T-helper 17 cell (primary cell): ENCODE results near the gene SLC22A5. TPM values are rescaled to one million over a fixed set of nuclear protein-coding genes. Genes with fewer than 3 reads are reported as not detected.
"Not testable (repeated sequence)": the region's sequence is repeated elsewhere in the genome, so short reads cannot be mapped to it uniquely, and the experiment has no call there.

Source experiments
- ATAC-seq: fragments of 150-1000 bp; cut with Tn5 transposase; 2 replicates; pipeline ENCODE4 v1.10.0; 2021; ENCODE audit warnings: mild to moderate bottlenecking, moderate library complexity
- DNase-seq, 3 donors: peaks; one replicate each; pipeline versions ENCODE4 v3.0.0 to v3.0.0-alpha.2; 2020 to 2021
- H3K9me3 ChIP-seq: one replicate; pipeline ENCODE4 v1.7.0; 2013; ENCODE audit warnings: low read length, mild to moderate bottlenecking; ENCODE audit not compliant: control insufficient read depth, poor library complexity, severe bottlenecking
- H3K27ac Mint-ChIP-seq: one replicate; pipeline ENCODE4 v1.8.0; 2022; ENCODE audit warnings: mild to moderate bottlenecking, moderate library complexity, mixed read lengths
- H3K27me3 Mint-ChIP-seq: one replicate; pipeline ENCODE4 v1.8.0; 2022; ENCODE audit warnings: mixed read lengths
- H3K36me3 Mint-ChIP-seq: one replicate; pipeline ENCODE4 v1.8.0; 2022; ENCODE audit warnings: low read depth, mixed read lengths
- H3K4me1 Mint-ChIP-seq: one replicate; pipeline ENCODE4 v1.8.0; 2022; ENCODE audit warnings: mild to moderate bottlenecking, mixed read lengths
- H3K4me3 Mint-ChIP-seq: one replicate; pipeline ENCODE4 v1.8.0; 2022; ENCODE audit warnings: mild to moderate bottlenecking, moderate library complexity, mixed read lengths
- total RNA-seq, 4 donors: library from RNA in 2 of 4; stranded (reverse) in 2 of 4; gene quantifications; one replicate each; pipeline ENCODE4 v1.2.3 and lab custom pipeline; 2022 to 2026

SLC22A5 gene
- total RNA-seq, 2 donors from 2014 or later: 3.4 to 3.7 TPM

DNA sequence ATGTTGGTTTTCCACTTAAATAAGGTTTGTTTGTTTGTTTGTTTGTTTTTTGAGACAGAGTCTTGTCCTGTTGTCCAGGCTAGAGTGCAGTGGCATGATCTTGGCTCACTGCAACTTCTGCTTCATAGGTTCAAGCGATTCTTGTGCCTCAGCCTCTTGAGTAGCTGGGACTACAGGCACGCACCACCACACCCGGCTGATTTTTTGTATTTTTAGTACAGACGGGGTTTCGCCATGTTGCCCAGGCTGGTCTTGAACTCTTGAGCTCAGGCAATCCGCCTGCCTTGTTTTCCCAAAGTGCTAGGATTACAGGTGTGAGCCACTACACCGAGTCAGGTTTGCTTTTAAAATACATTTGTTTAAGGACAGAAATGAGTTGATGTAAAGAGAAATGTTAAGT lies 46.0 kb downstream of the SLC22A5 start:
- Mint-ChIP-seq H3K27ac (peak overlapping the region; percentile 99), H3K4me1 (peaks cover 68% of the 10 kb centered on the region)
- not testable (repeated sequence) for H3K4me3 Mint-ChIP-seq, H3K36me3 Mint-ChIP-seq, DNase-seq, H3K9me3 ChIP-seq, ATAC-seq, H3K27me3 Mint-ChIP-seq

GRCh38 chr5:132416306-132417009 lies 46.9 kb downstream of the SLC22A5 start:
- ATAC-seq: no peak
- no peaks in the 10 kb centered on the region for H3K9me3 ChIP-seq
- peak overlapping the region; percentile 99 for H3K27ac Mint-ChIP-seq
- H3K27me3 Mint-ChIP-seq: no peaks in the 10 kb centered on the region
- H3K36me3 Mint-ChIP-seq: peaks cover 8% of the 10 kb centered on the region
- H3K4me3 Mint-ChIP-seq: no peak overlapping the region
- no peak for DNase-seq
- peaks cover 74% of the 10 kb centered on the region for H3K4me1 Mint-ChIP-seq

DNA sequence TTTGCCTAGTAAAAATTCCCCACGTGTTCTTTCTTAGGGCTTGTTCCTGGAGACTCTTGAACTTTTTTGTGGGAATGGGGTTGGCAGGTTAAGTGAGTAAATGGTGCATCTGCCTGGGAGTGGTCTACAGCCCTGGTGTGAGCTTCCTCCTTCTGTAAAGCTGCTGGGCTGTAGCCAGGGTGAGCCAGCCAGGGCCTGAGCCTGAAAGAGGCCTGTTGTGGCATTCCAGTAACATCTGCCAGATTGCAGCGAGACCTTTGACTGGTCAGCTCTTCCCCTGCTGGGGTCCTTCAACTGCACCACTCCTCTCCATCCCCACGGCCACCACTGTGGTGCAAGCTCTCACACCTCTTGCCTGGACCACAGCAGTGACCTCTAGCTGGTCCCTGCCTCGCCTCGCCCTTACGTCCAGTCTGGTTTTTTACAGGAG lies 47.5 kb downstream of the SLC22A5 start:
- Mint-ChIP-seq H3K4me1 (peaks cover 74% of the 10 kb centered on the region), H3K27me3 (no peaks in the 10 kb centered on the region), H3K27ac (peak overlapping the region; percentile 99), H3K36me3 (peaks cover 7% of the 10 kb centered on the region), H3K4me3 (peak overlapping the region; percentile 76)
- no peaks in the 10 kb centered on the region for H3K9me3 ChIP-seq
- DNase-seq (no peak), ATAC-seq (no peak)

DNA sequence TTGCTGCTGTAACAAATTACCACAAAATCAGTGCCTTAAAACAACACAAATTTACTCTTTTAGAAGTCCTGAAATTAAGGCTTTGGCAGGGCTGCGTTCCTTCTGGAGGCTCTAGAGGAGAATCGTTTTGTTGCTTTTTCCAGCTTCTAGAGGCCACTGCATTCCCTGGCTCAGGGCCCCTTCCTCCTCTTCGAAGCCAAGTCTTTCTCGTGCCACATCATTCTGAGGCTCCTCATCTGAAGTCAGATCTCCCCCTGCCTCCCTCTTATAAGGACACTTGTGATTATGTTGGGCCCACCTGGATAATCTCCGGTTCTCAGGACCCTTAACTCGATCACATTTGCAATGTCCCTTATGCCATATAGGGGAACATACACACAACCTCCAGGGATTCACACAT lies 48.0 kb downstream of the SLC22A5 start:
- Mint-ChIP-seq H3K36me3 (peaks cover 7% of the 10 kb centered on the region), H3K4me3 (peak overlapping the region; percentile 76), H3K4me1 (peaks cover 73% of the 10 kb centered on the region), H3K27me3 (no peaks in the 10 kb centered on the region), H3K27ac (peak overlapping the region; percentile 99)
- no peak for ATAC-seq
- no peak for DNase-seq
- no peaks in the 10 kb centered on the region for H3K9me3 ChIP-seq

DNA sequence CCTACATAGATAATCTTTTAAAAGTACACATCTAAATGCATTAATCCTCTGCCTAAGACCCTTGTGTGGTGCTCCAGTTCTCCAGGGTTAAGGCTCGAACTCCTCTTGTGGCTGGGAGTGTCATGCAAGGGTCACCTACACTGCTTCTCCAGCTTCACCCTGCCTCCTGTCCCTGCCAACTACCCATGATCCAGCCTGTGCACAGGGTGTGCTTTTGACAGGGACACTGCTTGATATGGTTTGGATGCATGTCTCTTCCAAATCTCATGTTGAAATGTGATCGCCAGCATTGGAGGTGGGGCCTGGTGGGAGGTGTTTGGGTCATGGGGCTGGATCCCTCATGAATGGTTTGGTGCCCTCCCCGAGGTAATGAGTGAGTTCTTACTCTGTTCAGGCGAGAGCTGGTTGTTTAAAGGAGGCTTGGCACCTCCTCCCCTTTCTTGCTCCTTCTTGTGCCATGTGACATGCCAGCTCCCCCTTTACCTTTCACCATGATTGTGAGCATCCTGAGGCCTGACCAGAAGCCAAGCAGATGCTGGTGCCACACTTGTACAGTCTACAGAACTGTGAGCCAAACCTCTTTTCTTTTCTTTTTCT lies 48.5 kb downstream of the SLC22A5 start:
- no peaks in the 10 kb centered on the region for H3K9me3 ChIP-seq
- ATAC-seq: no peak

DNA sequence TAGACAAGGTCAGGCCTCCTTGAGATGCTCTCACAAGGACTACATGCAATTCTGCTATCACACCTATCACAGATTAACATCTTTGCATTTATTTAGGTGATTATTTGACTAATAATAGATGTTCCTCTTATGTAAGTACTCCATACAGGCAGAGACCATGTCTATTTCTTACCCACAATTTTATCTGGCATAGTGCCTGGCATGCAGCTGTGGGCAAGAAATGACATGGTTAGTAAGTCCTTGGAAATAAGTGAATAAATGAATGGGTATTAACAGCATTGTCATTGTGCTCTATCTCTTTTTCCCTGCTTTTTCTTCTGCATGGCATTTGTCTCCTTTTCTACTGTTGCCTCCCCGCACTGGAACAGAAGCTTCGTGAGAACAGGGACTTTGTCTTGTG lies 49.4 kb downstream of the SLC22A5 start:
- H3K9me3 ChIP-seq: no peaks in the 10 kb centered on the region
- Mint-ChIP-seq H3K27ac (peak overlapping the region; percentile 99), H3K36me3 (peaks cover 10% of the 10 kb centered on the region), H3K4me3 (peak overlapping the region; percentile 83), H3K27me3 (no peaks in the 10 kb centered on the region), H3K4me1 (peaks cover 76% of the 10 kb centered on the region)
- no peak for ATAC-seq
- DNase-seq: no peak

More for the DNA sequence above, 48.5 kb downstream of the SLC22A5 start:
- H3K27ac Mint-ChIP-seq: peak overlapping the region; percentile 99
- no peak for DNase-seq
- no peaks in the 10 kb centered on the region for H3K27me3 Mint-ChIP-seq
- peak overlapping the region; percentile 55 for H3K4me3 Mint-ChIP-seq
- H3K36me3 Mint-ChIP-seq: peaks cover 7% of the 10 kb centered on the region
- peaks cover 77% of the 10 kb centered on the region for H3K4me1 Mint-ChIP-seq

GRCh38 chr5:132419502-132420468 lies 50.3 kb downstream of the SLC22A5 start:
- Mint-ChIP-seq H3K36me3 (peaks cover 10% of the 10 kb centered on the region), H3K27me3 (no peaks in the 10 kb centered on the region), H3K27ac (peak overlapping the region; percentile 99), H3K4me3 (peak overlapping the region; percentile 83), H3K4me1 (peaks cover 78% of the 10 kb centered on the region)
- ATAC-seq (peak; percentile 70), DNase-seq (peak; percentile 47 to 56 (median 51))
- no peaks in the 10 kb centered on the region for H3K9me3 ChIP-seq

GRCh38 chr5:132420706-132421272 lies 51.3 kb downstream of the SLC22A5 start:
- peak; percentile 21 for ATAC-seq

DNA sequence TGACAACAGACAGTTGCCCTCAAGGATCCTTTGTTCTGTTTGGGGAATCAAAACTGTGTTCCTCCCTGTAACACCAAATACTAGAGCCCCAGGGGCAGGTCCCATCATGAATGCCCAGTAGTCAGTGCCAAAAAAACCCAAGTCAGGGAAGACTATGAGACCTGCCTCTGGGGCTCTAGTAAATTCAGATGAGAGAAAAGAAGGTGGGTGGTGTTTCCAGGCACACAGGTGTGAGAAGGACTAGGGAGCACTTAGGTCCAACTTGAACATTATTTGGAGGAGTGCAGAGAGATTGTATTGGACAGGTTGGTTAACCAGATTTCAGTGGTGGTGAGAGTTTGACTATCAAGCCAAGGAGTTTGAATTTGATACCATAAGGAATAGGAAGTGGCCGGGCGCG lies 52.0 kb downstream of the SLC22A5 start:
- Mint-ChIP-seq H3K4me3 (peak overlapping the region; percentile 83), H3K27ac (peak overlapping the region; percentile 99), H3K4me1 (peaks cover 86% of the 10 kb centered on the region), H3K27me3 (no peaks in the 10 kb centered on the region), H3K36me3 (peaks cover 10% of the 10 kb centered on the region)
- ATAC-seq (no peak), DNase-seq (no peak)
- no peaks in the 10 kb centered on the region for H3K9me3 ChIP-seq

More at GRCh38 chr5:132420706-132421272, 51.3 kb downstream of the SLC22A5 start:
- peak overlapping the region; percentile 99 for H3K27ac Mint-ChIP-seq
- peaks cover 10% of the 10 kb centered on the region for H3K36me3 Mint-ChIP-seq
- H3K4me3 Mint-ChIP-seq: peak overlapping the region; percentile 83
- DNase-seq: no peak
- no peaks in the 10 kb centered on the region for H3K27me3 Mint-ChIP-seq
- H3K9me3 ChIP-seq: no peaks in the 10 kb centered on the region
- H3K4me1 Mint-ChIP-seq: peaks cover 84% of the 10 kb centered on the region

DNA sequence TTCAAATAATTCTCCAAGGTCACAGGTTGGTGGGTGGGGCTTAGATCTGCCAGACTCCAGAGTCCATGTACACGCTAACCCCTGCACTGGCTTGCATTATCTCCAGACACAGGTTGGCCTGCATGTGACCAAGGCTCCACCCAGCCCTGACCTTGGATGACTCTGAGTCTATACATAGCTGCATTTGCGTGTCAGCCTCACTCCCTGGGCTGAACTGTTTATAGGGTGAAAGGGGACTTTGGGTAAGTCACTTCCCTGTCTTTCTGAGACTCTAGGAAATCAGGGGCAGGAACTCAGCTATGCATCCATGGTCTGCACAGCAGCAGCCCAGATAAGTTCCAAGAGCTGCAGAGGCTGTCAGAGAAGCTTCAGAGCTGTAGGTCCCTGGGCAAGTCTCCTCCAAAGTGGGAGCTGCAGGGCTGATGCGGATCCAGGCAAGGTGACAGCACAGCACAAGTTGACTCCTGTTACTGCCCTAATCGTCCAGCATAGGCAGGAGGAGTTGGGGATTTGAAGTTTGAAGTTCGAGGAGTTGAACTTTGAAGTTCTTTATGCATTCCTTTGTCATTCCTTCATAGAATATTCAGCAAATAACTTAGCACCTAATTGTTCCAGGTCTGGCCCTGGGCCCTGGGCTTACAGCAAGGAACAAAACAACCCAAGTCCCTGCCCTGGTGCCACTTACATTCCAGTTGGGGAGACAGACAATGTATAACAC lies 53.4 kb downstream of the SLC22A5 start:
- no peaks in the 10 kb centered on the region for H3K9me3 ChIP-seq
- Mint-ChIP-seq H3K36me3 (peaks cover 10% of the 10 kb centered on the region), H3K27ac (peak overlapping the region; percentile 99), H3K4me1 (peaks cover 87% of the 10 kb centered on the region), H3K27me3 (no peaks in the 10 kb centered on the region), H3K4me3 (peak overlapping the region; percentile 84)
- no peak for DNase-seq
- no peak for ATAC-seq

DNA sequence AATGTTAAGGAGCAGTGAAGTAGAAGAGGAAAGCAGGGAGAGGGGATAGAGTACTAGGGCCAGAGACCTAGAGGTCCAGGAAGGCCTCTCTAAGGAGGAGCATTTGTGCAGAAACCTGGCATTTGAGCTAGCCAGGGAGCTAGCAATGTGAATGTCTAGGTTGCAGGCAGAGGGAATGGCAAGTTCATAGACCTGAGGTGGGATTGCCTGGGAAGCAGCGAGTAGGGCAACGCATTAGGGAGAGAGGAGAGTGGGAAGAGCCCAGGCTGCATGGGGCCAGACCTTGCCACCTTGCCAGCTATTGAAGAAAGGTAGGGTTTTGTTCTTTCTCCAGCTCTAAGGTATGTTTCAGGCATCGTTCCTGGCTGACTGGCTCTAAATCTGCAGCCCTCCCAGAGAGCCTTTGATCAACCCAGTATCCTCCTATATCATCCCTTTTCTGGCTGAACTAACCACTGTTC lies 54.0 kb downstream of the SLC22A5 start:
- ATAC-seq: no peak
- H3K4me1 Mint-ChIP-seq: peaks cover 87% of the 10 kb centered on the region

DNA sequence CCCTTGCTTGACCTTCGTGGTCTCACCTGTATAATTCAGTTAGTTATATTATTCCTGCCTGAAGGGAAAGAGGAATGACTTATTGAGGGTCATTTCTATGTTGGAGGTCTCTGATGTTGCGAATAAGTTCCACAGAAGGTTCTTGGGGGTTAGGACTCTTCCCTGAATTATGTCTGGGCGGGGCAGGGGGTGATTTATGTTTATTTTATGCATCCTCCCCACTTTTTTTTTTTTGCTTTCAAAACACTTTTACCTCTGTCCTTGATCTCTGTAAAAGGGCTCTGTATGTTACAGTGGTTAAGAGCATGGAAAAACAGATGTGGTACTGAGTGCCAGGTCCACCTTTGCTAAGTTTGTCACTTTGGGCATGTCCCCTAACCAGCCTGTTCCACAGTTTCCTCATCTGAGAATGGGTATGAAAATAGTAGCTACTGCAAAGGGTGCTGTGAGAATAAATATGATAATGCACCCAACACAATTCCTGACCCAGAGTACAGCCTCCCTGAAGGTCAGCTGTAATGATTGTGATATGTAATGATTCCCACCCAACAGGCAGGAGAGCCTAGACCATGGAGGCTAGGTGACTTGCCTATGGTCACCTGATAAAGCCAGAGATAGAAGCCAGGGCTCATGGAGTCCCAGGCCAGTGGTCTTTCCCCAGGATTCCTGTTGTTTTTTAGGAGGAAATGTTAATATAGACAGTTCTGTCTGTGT lies 54.8 kb downstream of the SLC22A5 start:
- no peak for ATAC-seq
- peak overlapping the region; percentile 58 for H3K4me3 Mint-ChIP-seq
- no peaks in the 10 kb centered on the region for H3K27me3 Mint-ChIP-seq
- H3K36me3 Mint-ChIP-seq: peaks cover 5% of the 10 kb centered on the region
- peak overlapping the region; percentile 99 for H3K27ac Mint-ChIP-seq
- H3K9me3 ChIP-seq: no peaks in the 10 kb centered on the region
- peaks cover 87% of the 10 kb centered on the region for H3K4me1 Mint-ChIP-seq
- no peak for DNase-seq

More for the DNA sequence above, 54.0 kb downstream of the SLC22A5 start:
- peak overlapping the region; percentile 99 for H3K27ac Mint-ChIP-seq
- no peaks in the 10 kb centered on the region for H3K27me3 Mint-ChIP-seq
- H3K36me3 Mint-ChIP-seq: peaks cover 7% of the 10 kb centered on the region
- H3K4me3 Mint-ChIP-seq: peak overlapping the region; percentile 84
- DNase-seq: no peak
- H3K9me3 ChIP-seq: no peaks in the 10 kb centered on the region
